Endothelial cell of umbilical vein (primary cell): ENCODE measurements around the gene ACKR3. TPM values are rescaled to one million over a fixed set of nuclear protein-coding genes. Genes with fewer than 3 reads are reported as not detected.

ENCODE experiments used
- BruUV-seq: library from RNA; stranded (reverse); fragments of 400-500 nt; replicated peaks from 2 replicates; lab custom pipeline; 2021; lab: Mats Ljungman, UMichigan
- CTCF ChIA-PET: fragments of 300-600, 350-600 bp; sonication (Branson Sonifier 250); formaldehyde crosslinking; loops from one replicate; lab custom pipeline; 2021; ENCODE audit warnings: antibody characterized with exemption, inconsistent platforms; lab: Charles Lee
- POLR2A ChIA-PET: fragments of 300-600, 350-600 bp; sonication (Branson Sonifier 250); formaldehyde crosslinking; loops from one replicate; lab custom pipeline; 2021; ENCODE audit warnings: antibody characterized with exemption, inconsistent platforms; lab: Charles Lee
- DNase-seq: peaks from one replicate; pipeline ENCODE4 v3.0.0-alpha.2; 2011; ENCODE audit warnings: low read depth, low spot score
- FAIRE-seq: peaks from 2 replicates; lab custom pipeline; 2011; peaks lifted over from hg19 to GRCh38; lab: Jason Lieb, UNC
- H2AFZ ChIP-seq: 2 replicates; pipeline ENCODE4 v1.6.0; 2012; ENCODE audit warnings: low read depth, low read length, control low read depth, inconsistent platforms
- H3K27ac ChIP-seq: 2 replicates; pipeline ENCODE4 v1.5.1; 2011; ENCODE audit warnings: low read depth, mild to moderate bottlenecking, control low read depth, low read length, moderate library complexity; ENCODE audit not compliant: insufficient read depth
- H3K27me3 ChIP-seq, 2 experiments: 2 replicates each; pipeline versions ENCODE4 v1.6.0 to v1.6.1; 2011; ENCODE audit warnings: low read length in 2 of 2, mixed read lengths in 1 of 2; ENCODE audit not compliant: control insufficient read depth in 2 of 2, insufficient read depth in 2 of 2
- H3K36me3 ChIP-seq, 2 experiments: 2 replicates in 1 of 2; 3 replicates in 1 of 2; pipeline ENCODE4 v1.5.1; 2011; ENCODE audit warnings: low read length in 2 of 2, mild to moderate bottlenecking in 1 of 2, moderate library complexity in 1 of 2; ENCODE audit not compliant: control insufficient read depth in 2 of 2, insufficient read depth in 2 of 2; ENCODE audit errors: extremely low read depth in 1 of 2
- H3K4me1 ChIP-seq: 3 replicates; pipeline ENCODE4 v1.5.1; 2011; ENCODE audit warnings: mild to moderate bottlenecking, low read length; ENCODE audit not compliant: control insufficient read depth, insufficient read depth; ENCODE audit errors: extremely low read depth
- H3K4me2 ChIP-seq: 2 replicates; pipeline ENCODE4 v1.6.1; 2011; ENCODE audit warnings: low read length, control low read depth, mixed read lengths; ENCODE audit not compliant: insufficient read depth
- H3K4me3 ChIP-seq, 3 experiments: fragments of 200-600 bp in 1 of 3; sonication (generic), shearing (Covaris generic) in 1 of 3; replicated peaks in 1 of 3; 2 replicates each; pipeline ENCODE4 v1.5.1; 2011 to 2016; ENCODE audit warnings: control low read depth in 3 of 3, low read length in 3 of 3, mild to moderate bottlenecking in 2 of 3, inconsistent platforms in 1 of 3, low read depth in 1 of 3, moderate library complexity in 1 of 3; ENCODE audit not compliant: insufficient read depth in 1 of 3
- H3K79me2 ChIP-seq: 2 replicates; pipeline ENCODE4 v1.6.0; 2012; ENCODE audit warnings: low read length, inconsistent platforms; ENCODE audit not compliant: control insufficient read depth, insufficient read depth
- H3K9ac ChIP-seq: replicated peaks from 2 replicates; pipeline ENCODE3; 2011; ENCODE audit warnings: low read length, control low read depth; ENCODE audit not compliant: insufficient read depth; ENCODE audit errors: extremely low read depth
- H3K9me1 ChIP-seq: replicated peaks from 3 replicates; pipeline ENCODE4 v1.6.0; 2011; ENCODE audit warnings: mild to moderate bottlenecking, low read length; ENCODE audit not compliant: control insufficient read depth, insufficient read depth; ENCODE audit errors: extremely low read depth
- H3K9me3 ChIP-seq: replicated peaks from 2 replicates; pipeline ENCODE4 v1.5.1; 2012; ENCODE audit warnings: low read length, inconsistent platforms; ENCODE audit not compliant: control insufficient read depth, insufficient read depth
- H4K20me1 ChIP-seq: replicated peaks from 2 replicates; pipeline ENCODE3; 2011; ENCODE audit warnings: mild to moderate bottlenecking, low read length; ENCODE audit not compliant: control insufficient read depth, insufficient read depth; ENCODE audit errors: extremely low read depth
- CTCF ChIP-seq, 2 donors: IDR thresholded peaks; 1 replicate in 1 of 2; 2 replicates in 1 of 2; pipeline ENCODE4 v1.5.1; 2011; ENCODE audit warnings: low read length in 2 of 2, mild to moderate bottlenecking in 2 of 2, moderate library complexity in 2 of 2, control low read depth in 1 of 2, inconsistent platforms in 1 of 2, low read depth in 1 of 2; ENCODE audit not compliant: insufficient read depth in 1 of 2; ENCODE audit errors: extremely low read depth in 1 of 2
- EZH2 ChIP-seq: IDR thresholded peaks from 2 replicates; pipeline ENCODE4 v1.6.1; 2012; ENCODE audit warnings: borderline replicate concordance, low read depth, mild to moderate bottlenecking, moderate library complexity, low read length, inconsistent platforms; ENCODE audit not compliant: severe bottlenecking
- FOS ChIP-seq: IDR thresholded peaks from 2 replicates; pipeline ENCODE4 v1.6.1; 2011; ENCODE audit warnings: mild to moderate bottlenecking, low read length, moderate library complexity, borderline replicate concordance; ENCODE audit not compliant: insufficient read depth
- GATA2 ChIP-seq: IDR thresholded peaks from 2 replicates; pipeline ENCODE4 v1.7.0; 2011; ENCODE audit warnings: low read depth, mild to moderate bottlenecking, moderate library complexity, mixed read lengths, low read length; ENCODE audit not compliant: insufficient read length, insufficient read depth
- JUN ChIP-seq: IDR thresholded peaks from 2 replicates; pipeline ENCODE4 v1.6.1; 2011; ENCODE audit warnings: borderline replicate concordance, low read depth; ENCODE audit not compliant: insufficient read length, insufficient read depth
- MAX ChIP-seq: IDR thresholded peaks from 2 replicates; pipeline ENCODE4 v1.6.1; 2011; ENCODE audit not compliant: insufficient read depth, insufficient read length
- MYC ChIP-seq: IDR thresholded peaks from one replicate; pipeline ENCODE4 v1.6.1; 2011; ENCODE audit warnings: mild to moderate bottlenecking, low read depth, low read length
- POLR2A ChIP-seq: IDR thresholded peaks from 2 replicates; pipeline ENCODE4 v1.6.1; 2012; ENCODE audit warnings: low read depth, mild to moderate bottlenecking, control low read depth, low read length
- POLR2AphosphoS5 ChIP-seq: IDR thresholded peaks from 2 replicates; pipeline ENCODE4 v1.6.1; 2012; ENCODE audit warnings: low read depth, mild to moderate bottlenecking, control low read depth, low read length, moderate library complexity; ENCODE audit not compliant: insufficient read depth
- dilution Hi-C: fragments of 300-500 bp; cut with MboI; formaldehyde crosslinking; loops from one replicate; pipeline ENCODE4 v1.15.0; 2019; ENCODE audit warnings: low sequenced_read_pairs; ENCODE audit not compliant: extremely low pct_ligation_motif_present
- intact Hi-C: fragments of 100-400 bp; cut with micrococcal nuclease; formaldehyde crosslinking; loops from one replicate; pipeline ENCODE4 v1.10.0; 2022
- polyA plus RNA-seq, 4 experiments: library from polyadenylated mRNA; depleted of rRNA in 3 of 4; stranded (reverse) in 3 of 4; unstranded in 1 of 4; fragments of >200 nt; gene quantifications; 2 replicates each; pipeline versions ENCODE4 v1.2.1 to v1.2.3, GENCODE V29; 2011 to 2012; ENCODE audit warnings: missing spikeins in 1 of 4
- total RNA-seq: library from RNA; stranded (reverse); gene quantifications from 2 replicates; pipeline ENCODE4 v1.2.3, GENCODE V29; 2021

The ACKR3 gene
- total and polyA plus RNA-seq, 2 donors (not counting 3 experiments of a cell fraction or from before 2014, with no cell fraction given), result 31.1 to 428 TPM

- no peaks in the 10 kb centered on the region for H3K79me2 ChIP-seq
- no peak overlapping the region for H3K27ac ChIP-seq
- dilution Hi-C loops, result no loop called here
- H3K27me3 ChIP-seq, result no peaks in the 10 kb centered on the region
- DNase-seq (no peak), FAIRE-seq (no peak)
- no TSS peak for BruUV-seq
- no peaks in the 10 kb centered on the region for H3K9me3 ChIP-seq
- H3K4me1 ChIP-seq, result no peaks in the 10 kb centered on the region
- POLR2A ChIA-PET, result no interaction called here
- no peak overlapping the region for H3K4me2 ChIP-seq
- no peak overlapping the region for H3K9ac ChIP-seq
- H4K20me1 ChIP-seq, result no peaks in the 10 kb centered on the region
- no peaks in the 10 kb centered on the region for H3K36me3 ChIP-seq
- intact Hi-C loops, result no loop called here
- H3K4me3 ChIP-seq, result no peak overlapping the region
- no peak for TF ChIP-seq POLR2AphosphoS5
- no peak for TF ChIP-seq MAX
- TF ChIP-seq JUN, result no peak
- no peak for TF ChIP-seq EZH2
- TF ChIP-seq FOS, result no peak
- TF ChIP-seq MYC, result no peak
- TF ChIP-seq POLR2A, result no peak
- no peak for TF ChIP-seq CTCF (IDR thresholded peaks at IDR 0.05; ENCODE audit: extremely low read depth in 1 of 2, insufficient read depth in 1 of 2, low read depth in 1 of 2, low read length in 2 of 2)
- no peak for TF ChIP-seq GATA2
- no peaks in the 10 kb centered on the region for H3K9me1 ChIP-seq
- no peak overlapping the region for H2AFZ ChIP-seq
- CTCF ChIA-PET, result no interaction called here
Measured at GRCh38 chr2:236627841-236628240, 58.2 kb downstream of the ACKR3 start.
